WTC11 (cell line): ENCODE data around the gene BLOC1S4.

Source experiments
- CTCF ChIP-seq: fragments of 200-600 bp; IDR thresholded peaks from 2 replicates; pipeline ENCODE4 v1.8.0; 2022; ENCODE audit warnings: antibody characterized with exemption
- NFYB ChIP-seq: sonication (generic); formaldehyde crosslinking; conservative IDR thresholded peaks from 2 replicates; pipeline ENCODE4 v1.8.0; 2022; ENCODE audit warnings: low read depth, missing genetic modification reagents

DNA sequence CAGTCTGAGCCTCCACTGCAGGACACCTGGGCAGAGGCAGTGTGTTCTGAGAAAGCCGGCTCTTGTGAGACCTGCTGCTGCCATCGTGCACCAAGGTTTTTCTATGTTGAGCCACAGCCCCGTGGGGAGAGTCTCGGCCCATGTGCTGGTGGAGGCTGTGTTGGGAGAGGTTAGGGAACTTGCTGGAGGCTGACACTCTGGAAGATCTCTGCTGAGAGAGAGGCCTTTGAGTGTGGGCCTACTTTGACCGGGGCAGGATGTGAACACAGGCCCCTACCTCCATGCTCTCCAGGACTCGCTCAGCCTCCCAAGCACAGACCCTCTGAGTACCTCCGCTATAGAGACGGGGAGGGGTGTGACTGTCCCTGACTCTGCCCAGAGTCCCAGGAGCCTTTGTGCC lies 23.6 kb upstream of the BLOC1S4 start:
- TF ChIP-seq CTCF = no peak
- no peak for TF ChIP-seq NFYB (CRISPR knock-in tag)
